ENCODE measurements around the gene OTOP1. TPM values are rescaled to one million over a fixed set of nuclear protein-coding genes. Genes with fewer than 3 reads are reported as not detected.

The OTOP1 gene
- total and polyA plus RNA-seq, 2 of the 4 experiments (the other 2 are of a cell fraction), result not detected

- H2AK5ac ChIP-seq (ENCODE audit: low read depth, low read length), result peak within 1 kb of the TSS; percentile 60
- H3K9me3 ChIP-seq (ENCODE audit: control insufficient read depth, insufficient read depth, low read length), result no peaks in the 10 kb centered on the region
- peak within 1 kb of the TSS; percentile 97 for H3K4me2 ChIP-seq (ENCODE audit: low read depth, low read length)
- dilution Hi-C loops (cut with HindIII; ENCODE audit: low sequenced_read_pairs, unreplicated experiment), result no loop called here
- H3K23ac ChIP-seq (ENCODE audit: low read depth, low read length), result peak within 1 kb of the TSS; percentile 83
- H3K27ac ChIP-seq (ENCODE audit: insufficient read depth, low read length), result peak within 1 kb of the TSS; percentile 96
- peak within 1 kb of the TSS; percentile 95 for H3K56ac ChIP-seq (ENCODE audit: extremely low read depth, insufficient read depth, low read length)
- H2BK5ac ChIP-seq (ENCODE audit: low read depth, low read length, poor library complexity, severe bottlenecking), result peak within 1 kb of the TSS; percentile 92
- peak within 1 kb of the TSS; percentile 70 for H3K18ac ChIP-seq (ENCODE audit: low read depth, low read length)
- peak; percentile 95 for ATAC-seq (ENCODE audit: low read depth)
- H2BK20ac ChIP-seq (ENCODE audit: low read depth, low read length), result no peak within 1 kb of the TSS
- ChIA-PET POLR2A (ENCODE audit: unreplicated experiment) (interaction anchor here (0.5 to 0.8 kb wide), 3 partner anchors 17 to 1343 kb away, joined by 3 read pairs; no protein-coding TSS in a partner anchor), CTCF (interaction anchor here (0.5 to 2.1 kb wide), 2 partner anchors 12 kb away, joined by 3 to 8 read pairs; no protein-coding TSS in a partner anchor)
- H3K79me1 ChIP-seq (ENCODE audit: low read depth in 1 of 2, low read length in 2 of 2), result peaks cover 18 to 22% of the 10 kb centered on the region in 2 experiments
- BruUV-seq (replicated peaks), result TSS peak; percentile 84
- in situ Hi-C loops (cut with MboI; ENCODE audit: low sequenced_read_pairs), result no loop called here
- peak within 1 kb of the TSS; percentile 80 for H2BK120ac ChIP-seq (ENCODE audit: low read depth, low read length)
- peak within 1 kb of the TSS; percentile 90 for H3K4ac ChIP-seq (ENCODE audit: low read depth, low read length)
- H3K36me3 ChIP-seq (ENCODE audit: control insufficient read depth, insufficient read depth, low read length), result peaks cover 15% of the 10 kb centered on the region
- peak within 1 kb of the TSS; percentile 78 for H2AK9ac ChIP-seq (replicated peaks; ENCODE audit: low read depth, low read length, poor library complexity)
- peak within 1 kb of the TSS; percentile 99 for H2AFZ ChIP-seq (replicated peaks; ENCODE audit: low read length, poor library complexity)
- peak within 1 kb of the TSS; percentile 90 for H3K4me3 ChIP-seq (ENCODE audit: insufficient read depth, low read depth, low read length)
- H3K14ac ChIP-seq (replicated peaks; ENCODE audit: low read depth, low read length), result peak within 1 kb of the TSS; percentile 91
- peak within 1 kb of the TSS; percentile 91 for H4K91ac ChIP-seq (ENCODE audit: insufficient read depth, low read depth, low read length)
- H3K4me1 ChIP-seq (ENCODE audit: control insufficient read depth, insufficient read depth, low read length), result peaks cover 2% of the 10 kb centered on the region; the same call in 1 of the 2 replicates
- no peak for TF ChIP-seq MAFK (IDR thresholded peaks at IDR 0.05; ENCODE audit: low read depth, low read length)
- TF ChIP-seq MAZ (IDR thresholded peaks at IDR 0.05; ENCODE audit: borderline replicate concordance, low read depth, low read length), result peak; percentile 29; the same call in 1 of the 2 replicates
- TF ChIP-seq SMC3 (IDR thresholded peaks at IDR 0.05; ENCODE audit: low read depth, low read length), result no peak
- no peak for TF ChIP-seq RCOR1 (IDR thresholded peaks at IDR 0.05; ENCODE audit: insufficient replicate concordance, low read length)
- no peak for TF ChIP-seq CHD1 (IDR thresholded peaks at IDR 0.05; ENCODE audit: low read depth, low read length)
- TF ChIP-seq CTCF (conservative IDR thresholded peaks at IDR 0.05; ENCODE audit: low read depth, low read length), result 0 out of 2 replicates have a peak, but pooled peaks have one; percentile 7
- TF ChIP-seq USF2 (IDR thresholded peaks at IDR 0.05; ENCODE audit: low read depth, low read length), result no peak
- peak; percentile 92 for TF ChIP-seq POLR2A (IDR thresholded peaks at IDR 0.05; ENCODE audit: low read depth, low read length)
- TF ChIP-seq MXI1 (IDR thresholded peaks at IDR 0.05; ENCODE audit: borderline replicate concordance, low read depth, low read length), result peak; percentile 37; the same call in 1 of the 2 replicates
- TF ChIP-seq RFX5 (IDR thresholded peaks at IDR 0.05; ENCODE audit: low read depth, low read length), result no peak
- peak within 1 kb of the TSS; percentile 99 to 100 for H4K8ac ChIP-seq (ENCODE audit: low read depth in 2 of 2, low read length in 2 of 2)
- H3K9ac ChIP-seq (ENCODE audit: low read depth, low read length), result peak within 1 kb of the TSS; percentile 92
- peaks cover 4% of the 10 kb centered on the region for H3K9me1 ChIP-seq (ENCODE audit: insufficient read depth, low read length)
- DNase-seq, result peak; percentile 93
- intact Hi-C loops (cut with micrococcal nuclease), result no loop called here
- no peaks in the 10 kb centered on the region for H4K20me1 ChIP-seq (ENCODE audit: insufficient read depth, low read length)
- H3K27me3 ChIP-seq (ENCODE audit: control insufficient read depth, insufficient read depth, low read length), result no peaks in the 10 kb centered on the region
- peak within 1 kb of the TSS; percentile 86 for H4K5ac ChIP-seq (ENCODE audit: low read depth, low read length)
- 2% methylated on average over 24 of the region's 62 CpGs; no CpG with 5 or more reads in 1 of the 2 experiments for WGBS, 2 experiments (ENCODE audit: extremely low coverage in 2 of 2, insufficient read length in 1 of 2)
- H2BK15ac ChIP-seq (ENCODE audit: low read depth, low read length), result peak within 1 kb of the TSS; percentile 16; the same call in 1 of the 3 replicates
These were observed 21.5 kb upstream of the OTOP1 start, which contains the start of gene TMEM128 for GRCh38 chr4:4248029-4248884. TSS of gene TMEM128 (minus strand) at chr4:4248223. CDS start at chr4:4248202, 21 bp downstream.

All from IMR-90 (cell line).